Progenitor cell of endocrine pancreas (in vitro differentiated cells): ENCODE measurements around the gene FAM222A. TPM values are rescaled to one million over a fixed set of nuclear protein-coding genes. Genes with fewer than 3 reads are reported as not detected.
A peak's percentile ranks its signal among the peaks of the same experiment; 100 is the strongest.

Experiments
- DNase-seq: peaks from one replicate; pipeline ENCODE4 v3.0.0; 2021; ENCODE audit warnings: low spot score; ENCODE audit not compliant: unreplicated experiment
- H3K27ac Mint-ChIP-seq: 2 replicates; pipeline ENCODE4 v1.8.0; 2021; ENCODE audit warnings: mild to moderate bottlenecking, moderate library complexity, mixed read lengths
- H3K27me3 Mint-ChIP-seq: 2 replicates; pipeline ENCODE4 v1.8.0; 2021; ENCODE audit warnings: mixed read lengths
- H3K36me3 Mint-ChIP-seq: 2 replicates; pipeline ENCODE4 v1.8.0; 2022; ENCODE audit warnings: mixed read lengths; ENCODE audit not compliant: insufficient read depth
- H3K4me1 Mint-ChIP-seq: 2 replicates; pipeline ENCODE4 v1.8.0; 2021; ENCODE audit warnings: low read depth, mixed read lengths
- H3K4me3 Mint-ChIP-seq: 2 replicates; pipeline ENCODE4 v1.8.0; 2021; ENCODE audit warnings: low read depth, mild to moderate bottlenecking, moderate library complexity, mixed read lengths
- H3K9me3 Mint-ChIP-seq: 2 replicates; pipeline ENCODE4 v1.8.0; 2021; ENCODE audit warnings: low read depth, mixed read lengths
- CTCF ChIP-seq: fragments of 200-600 bp; sonication (generic); IDR thresholded peaks from one replicate; pipeline ENCODE4 v1.5.0; 2021; ENCODE audit warnings: antibody characterized with exemption, mild to moderate bottlenecking; ENCODE audit not compliant: unreplicated experiment
- total RNA-seq: library from RNA; stranded (reverse); gene quantifications from 2 replicates; pipeline ENCODE4 v1.2.1, GENCODE V29; 2021

The FAM222A gene
- total RNA-seq, 1 donor from 2014 or later = 11.6 TPM

DNA sequence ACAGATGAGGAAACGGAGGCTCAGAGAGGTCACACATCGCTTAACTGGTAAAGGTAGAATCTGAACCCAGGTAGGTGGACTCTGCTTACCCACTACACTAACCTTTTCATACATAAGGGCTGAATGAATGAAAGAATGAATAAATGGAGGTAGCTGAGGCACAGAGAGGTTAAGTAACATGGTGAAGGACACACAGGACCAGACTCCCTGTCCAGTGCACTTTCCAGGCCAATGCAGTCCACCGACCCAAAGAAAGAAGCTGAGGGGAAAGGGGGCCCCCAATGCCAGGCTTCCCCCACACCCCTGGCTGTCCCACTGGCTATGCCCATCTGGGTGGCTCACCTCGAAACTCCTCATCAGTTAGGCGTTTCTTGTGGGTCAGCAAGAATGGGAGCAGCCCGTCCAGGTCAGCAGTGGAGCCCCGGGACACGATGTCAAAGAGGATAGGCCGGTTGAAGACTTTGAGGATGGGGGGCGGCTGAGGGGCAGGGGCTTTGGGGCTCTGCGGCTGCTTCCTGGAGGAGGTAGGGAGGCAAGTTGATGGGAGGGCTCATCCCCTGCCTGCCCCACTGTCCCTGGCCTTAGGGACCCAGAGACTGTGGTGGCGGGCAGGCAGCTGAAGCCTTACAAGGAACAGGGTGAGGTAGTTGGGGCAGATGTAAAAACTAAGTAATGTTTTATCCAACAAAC, 94.5 kb downstream of the FAM222A start:
- H3K36me3 Mint-ChIP-seq = no peaks in the 10 kb centered on the region
- H3K27ac Mint-ChIP-seq = no peak overlapping the region
- H3K9me3 Mint-ChIP-seq = no peaks in the 10 kb centered on the region

GRCh38 chr12:109808876-109809646, 95.4 kb downstream of the FAM222A start:
- Mint-ChIP-seq H3K4me1 (no peaks in the 10 kb centered on the region), H3K27ac (no peak overlapping the region), H3K27me3 (no peaks in the 10 kb centered on the region), H3K9me3 (no peaks in the 10 kb centered on the region), H3K36me3 (no peaks in the 10 kb centered on the region), H3K4me3 (no peak overlapping the region)
- no peak for TF ChIP-seq CTCF
- DNase-seq = no peak

More for the DNA sequence above, 94.5 kb downstream of the FAM222A start:
- H3K4me3 Mint-ChIP-seq = no peak overlapping the region
- H3K27me3 Mint-ChIP-seq = no peaks in the 10 kb centered on the region
- no peaks in the 10 kb centered on the region for H3K4me1 Mint-ChIP-seq
- no peak for DNase-seq
- TF ChIP-seq CTCF = no peak

DNA sequence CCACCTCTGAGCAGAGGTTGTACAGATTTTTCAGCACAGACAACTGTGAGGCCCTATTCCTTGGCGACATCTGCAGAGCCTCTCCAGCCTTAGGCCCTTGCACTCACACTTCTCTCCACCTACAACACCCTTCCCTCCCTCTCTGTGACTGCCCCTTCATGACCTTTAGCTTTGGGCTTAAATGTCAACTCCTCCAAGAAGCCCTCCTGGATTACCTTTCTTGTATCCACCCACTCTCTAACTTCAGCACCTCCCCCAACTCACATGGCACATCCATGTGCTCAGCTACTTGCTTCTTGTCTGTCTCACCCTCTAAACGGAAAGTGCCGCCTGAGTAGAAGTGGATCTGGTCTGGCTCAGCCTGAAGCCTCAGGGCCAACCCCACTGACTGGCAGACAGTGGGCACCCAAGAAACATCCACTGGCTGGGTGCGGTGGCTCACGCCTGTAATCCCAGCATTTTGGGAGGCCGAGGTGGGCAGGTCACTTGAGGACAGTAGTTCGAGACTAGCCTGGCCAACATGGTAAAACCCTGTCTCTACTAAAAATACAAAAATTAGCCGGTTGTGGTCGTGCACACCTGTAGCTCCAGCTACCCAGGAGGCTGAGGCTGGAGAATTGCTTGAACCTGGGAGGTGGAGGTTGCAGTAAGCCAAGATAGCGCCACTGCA, 97.5 kb downstream of the FAM222A start:
- H3K9me3 Mint-ChIP-seq = no peaks in the 10 kb centered on the region
- no peaks in the 10 kb centered on the region for H3K27me3 Mint-ChIP-seq
- no peak overlapping the region for H3K4me3 Mint-ChIP-seq
- no peaks in the 10 kb centered on the region for H3K36me3 Mint-ChIP-seq
- TF ChIP-seq CTCF = no peak
- no peaks in the 10 kb centered on the region for H3K4me1 Mint-ChIP-seq
- no peak for DNase-seq
- H3K27ac Mint-ChIP-seq = no peak overlapping the region

GRCh38 chr12:109811624-109811995, 98.0 kb downstream of the FAM222A start:
- no peaks in the 10 kb centered on the region for H3K36me3 Mint-ChIP-seq
- no peak for DNase-seq
- H3K27ac Mint-ChIP-seq = peak overlapping the region; percentile 41

More at GRCh38 chr12:109811624-109811995, 98.0 kb downstream of the FAM222A start:
- TF ChIP-seq CTCF = peak; percentile 18
- Mint-ChIP-seq H3K4me1 (no peaks in the 10 kb centered on the region), H3K27me3 (no peaks in the 10 kb centered on the region), H3K4me3 (no peak overlapping the region), H3K9me3 (no peaks in the 10 kb centered on the region)
